HG03064 (cell line): ENCODE measurements around the gene GAL3ST3.

Source experiments
- ATAC-seq: cut with Tn5 transposase; IDR thresholded peaks from one replicate; pipeline ENCODE4 v1.9.1; 2021; ENCODE audit warnings: low read depth; ENCODE audit not compliant: unreplicated experiment

The GAL3ST3 gene

GRCh38 chr11:66070604-66071380 is 21.8 kb upstream of the GAL3ST3 start:
- peak; percentile 6 for ATAC-seq

- ATAC-seq = peak; percentile 39
These were observed 21.0 kb upstream of the GAL3ST3 start, which contains the start of gene PACS1 for GRCh38 chr11:66069715-66070603. TSS of gene PACS1 (plus strand) at chr11:66070272. CDS start at chr11:66070487, 215 bp downstream.

- ATAC-seq = no peak
These were observed 20.2 kb upstream of the GAL3ST3 start for GRCh38 chr11:66068923-66069714.

- ATAC-seq = no peak
These were observed 19.3 kb upstream of the GAL3ST3 start for GRCh38 chr11:66068154-66068821.

- no peak for ATAC-seq
These were observed 18.7 kb upstream of the GAL3ST3 start for GRCh38 chr11:66067640-66068039.

- no peak for ATAC-seq
These were observed 17.8 kb upstream of the GAL3ST3 start for GRCh38 chr11:66066751-66067150.

- ATAC-seq = no peak
These were observed 15.6 kb upstream of the GAL3ST3 start for GRCh38 chr11:66064571-66064970.

- no peak for ATAC-seq
These were observed 14.9 kb upstream of the GAL3ST3 start for GRCh38 chr11:66063900-66064299.

- no peak for ATAC-seq
These were observed 13.4 kb upstream of the GAL3ST3 start for GRCh38 chr11:66062408-66062807.

- ATAC-seq = no peak
These were observed 12.3 kb upstream of the GAL3ST3 start for GRCh38 chr11:66061268-66061667.

GRCh38 chr11:66059966-66060680 is 11.2 kb upstream of the GAL3ST3 start:
- ATAC-seq = no peak

GRCh38 chr11:66056501-66056900 is 7.5 kb upstream of the GAL3ST3 start:
- no peak for ATAC-seq

- no peak for ATAC-seq
These were observed 6.1 kb upstream of the GAL3ST3 start for GRCh38 chr11:66055021-66055420.

GRCh38 chr11:66052664-66052982 is 3.7 kb upstream of the GAL3ST3 start:
- ATAC-seq = no peak

- ATAC-seq = peak; percentile 89
These were observed 3.1 kb upstream of the GAL3ST3 start, which contains the start of gene SF3B2 for GRCh38 chr11:66051766-66052663. TSS of gene SF3B2 (plus strand) at chr11:66052364. CDS start at chr11:66052385, 21 bp downstream.

GRCh38 chr11:66051371-66051765 is 2.4 kb upstream of the GAL3ST3 start:
- ATAC-seq = no peak

- ATAC-seq = no peak
These were observed 1.7 kb upstream of the GAL3ST3 start for GRCh38 chr11:66050581-66051231.
